ENCODE data around the gene SH3PXD2A.
A peak's percentile ranks its signal among the peaks of the same experiment; 100 is the strongest.
"Not testable (repeated sequence)": the region's sequence is repeated elsewhere in the genome, so short reads cannot be mapped to it uniquely, and the experiment has no call there.

Gene SH3PXD2A

GRCh38 chr10:103767756-103768155 lies 87.6 kb downstream of the SH3PXD2A start:
- no peak for DNase-seq (ENCODE audit: low read depth)

DNA sequence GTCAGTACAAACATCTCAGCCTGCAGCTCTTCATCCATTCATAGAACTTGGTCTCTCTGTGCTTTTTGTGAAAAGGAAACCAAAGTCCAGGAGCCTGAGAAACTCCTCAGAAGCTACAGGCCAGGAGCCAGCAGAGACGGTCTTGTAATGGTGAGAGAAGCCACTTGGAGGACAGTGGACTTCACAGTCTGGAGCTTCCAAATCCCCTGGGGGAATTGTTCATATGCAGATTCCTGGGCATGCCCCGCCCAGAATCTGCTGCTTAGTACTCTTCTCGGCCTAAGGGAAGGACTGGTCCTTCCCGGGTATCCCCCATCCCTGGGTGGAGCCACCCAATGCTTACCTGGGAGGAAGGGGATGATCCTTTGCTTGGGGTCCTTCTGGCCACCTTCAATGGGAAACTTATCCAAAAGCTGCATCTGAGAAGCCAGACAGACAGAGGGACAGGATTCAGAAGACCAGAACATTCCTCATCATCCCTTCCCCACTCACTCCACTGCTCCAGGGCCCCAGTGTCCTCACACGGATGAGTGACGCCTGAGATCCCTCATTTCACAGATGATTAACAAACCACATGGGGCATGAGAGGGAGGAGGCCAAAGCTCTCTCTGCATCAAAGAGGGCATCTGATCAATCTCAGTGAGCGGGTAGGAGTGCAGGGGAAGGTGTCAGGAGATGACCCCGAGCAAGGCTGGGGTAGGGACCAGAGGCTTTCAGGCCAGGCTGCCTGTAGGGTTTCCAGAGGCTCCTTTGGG lies 88.4 kb downstream of the SH3PXD2A start:
- no peak for DNase-seq (ENCODE audit: low read depth)

DNA sequence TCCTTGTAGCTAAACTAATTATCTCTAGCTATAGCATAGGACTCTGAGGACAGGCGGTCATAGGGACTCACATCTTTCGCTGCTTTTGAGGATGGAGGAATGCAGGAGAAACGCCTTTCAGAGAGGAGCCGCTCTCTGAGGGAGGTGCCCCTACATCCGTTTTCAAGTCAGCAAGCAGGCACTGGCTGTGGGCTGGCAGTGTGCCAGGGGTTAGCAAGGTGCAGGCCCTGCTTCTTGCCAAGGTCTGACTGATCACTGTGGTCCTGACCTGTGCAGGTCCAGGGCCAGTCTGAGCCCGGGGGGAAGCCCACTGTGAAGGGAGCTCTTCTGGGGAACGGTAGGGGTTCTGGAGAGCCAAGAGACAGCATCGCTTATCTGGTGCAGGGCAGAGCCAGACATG lies 89.4 kb downstream of the SH3PXD2A start:
- peak; percentile 63 for DNase-seq (ENCODE audit: low read depth)

DNA sequence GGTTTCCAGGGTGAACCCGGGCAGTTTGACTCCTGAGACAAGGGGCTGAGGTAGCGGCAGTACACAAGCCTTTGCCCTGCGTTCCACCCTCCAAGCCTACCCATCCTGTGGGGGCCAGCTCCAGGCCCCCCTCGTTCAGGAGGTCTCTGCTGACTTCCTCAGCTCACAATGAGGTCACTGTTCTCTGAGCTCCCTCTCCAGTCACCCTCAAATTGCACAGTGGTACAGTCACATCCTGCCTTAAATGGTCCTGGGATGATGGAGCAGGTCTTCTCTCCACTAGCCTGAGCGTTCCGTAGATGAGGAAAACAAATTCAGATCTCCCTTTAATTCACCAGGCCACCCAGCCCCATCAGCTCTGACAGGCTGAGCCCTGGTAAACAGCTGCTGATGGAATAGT lies 90.2 kb downstream of the SH3PXD2A start:
- DNase-seq (ENCODE audit: low read depth): no peak

- DNase-seq (ENCODE audit: low read depth): no peak
Observed at GRCh38 chr10:103764296-103765088, 90.9 kb downstream of the SH3PXD2A start.

DNA sequence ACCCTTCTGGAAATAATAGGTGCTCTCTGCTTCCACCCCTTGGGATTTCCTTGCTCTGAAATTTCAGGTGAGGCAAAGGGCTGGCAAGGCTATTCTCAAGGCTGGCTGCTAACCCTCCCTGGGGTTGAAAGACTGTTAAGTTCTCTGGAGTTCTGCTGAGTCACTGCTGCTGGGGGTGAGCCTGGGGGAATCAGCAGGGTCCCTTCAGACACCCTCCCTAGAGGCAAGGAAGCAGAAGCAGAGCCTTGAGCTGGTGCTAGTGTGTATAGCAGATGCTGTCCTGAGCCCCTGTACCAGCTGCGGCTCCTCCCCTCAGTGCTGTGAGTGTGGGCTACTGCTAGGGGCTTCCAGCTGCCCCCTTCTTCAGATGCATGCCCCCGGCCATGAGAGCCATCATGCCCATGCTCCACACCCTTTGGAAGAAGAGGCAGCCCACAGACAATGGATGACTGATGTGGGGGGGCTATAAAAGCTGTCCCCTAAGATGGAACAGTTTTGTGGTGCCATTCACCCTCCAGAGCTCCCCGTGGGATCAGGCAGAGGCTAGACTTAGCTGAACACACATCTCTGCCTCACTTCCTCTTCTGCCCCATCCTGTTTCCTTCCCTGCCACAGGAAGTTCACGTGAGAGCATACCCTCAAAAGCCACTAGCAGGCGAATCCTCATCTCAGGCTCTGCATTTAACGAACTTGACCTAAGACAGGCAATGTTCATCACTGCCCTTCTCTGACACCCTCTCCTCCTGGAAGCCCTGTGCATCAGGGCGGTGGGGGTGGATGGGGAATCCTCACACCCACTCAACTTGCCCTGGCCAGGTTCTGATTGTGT lies 91.8 kb downstream of the SH3PXD2A start:
- DNase-seq (ENCODE audit: low read depth): no peak

- DNase-seq (ENCODE audit: low read depth): no peak
Observed at GRCh38 chr10:103762916-103763315, 92.5 kb downstream of the SH3PXD2A start.

- DNase-seq (ENCODE audit: low read depth): no peak
Observed at GRCh38 chr10:103762162-103762561, 93.2 kb downstream of the SH3PXD2A start.

DNA sequence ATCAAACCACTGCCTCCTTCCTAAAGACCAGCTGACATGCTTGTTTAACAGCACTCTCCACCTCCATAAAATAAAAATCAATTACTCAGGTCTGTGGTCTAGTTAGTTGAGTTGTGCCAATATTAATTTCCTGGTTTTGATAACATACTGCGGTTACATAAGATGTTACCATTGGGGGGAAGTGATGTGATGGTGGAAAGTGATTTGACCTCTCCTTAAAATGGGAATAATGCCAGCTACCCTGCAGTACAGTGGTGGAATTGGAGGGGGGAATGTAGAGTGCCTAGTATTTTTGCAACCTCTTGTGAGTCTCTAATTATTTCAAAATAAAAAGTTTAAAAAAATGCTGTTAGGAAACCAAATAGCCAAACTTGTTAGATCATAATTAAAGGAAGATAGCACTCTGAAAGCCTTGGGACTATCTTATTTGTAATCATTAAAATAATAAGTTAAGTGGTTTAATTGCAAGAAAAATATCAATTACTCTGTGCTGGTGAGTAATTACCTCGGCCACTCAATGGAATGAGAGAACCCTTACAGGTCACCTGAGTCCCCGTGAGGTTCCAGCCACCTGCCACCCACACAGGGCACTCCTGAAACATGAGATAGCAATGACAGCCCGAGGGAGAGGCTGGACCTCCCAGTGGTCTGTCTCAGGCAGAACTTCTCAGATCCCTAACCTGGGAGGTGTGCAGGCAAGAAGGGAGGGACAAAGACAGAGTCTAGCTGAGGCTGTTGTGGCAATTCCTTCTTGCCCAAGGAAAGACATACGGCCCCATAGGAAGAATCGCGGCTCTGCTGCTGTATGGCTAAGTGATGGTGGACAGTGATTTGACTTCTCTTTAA lies 94.1 kb downstream of the SH3PXD2A start:
- no peak for DNase-seq (ENCODE audit: low read depth)

GRCh38 chr10:103760233-103760632 lies 95.1 kb downstream of the SH3PXD2A start:
- not testable (repeated sequence) for DNase-seq (ENCODE audit: low read depth)

DNA sequence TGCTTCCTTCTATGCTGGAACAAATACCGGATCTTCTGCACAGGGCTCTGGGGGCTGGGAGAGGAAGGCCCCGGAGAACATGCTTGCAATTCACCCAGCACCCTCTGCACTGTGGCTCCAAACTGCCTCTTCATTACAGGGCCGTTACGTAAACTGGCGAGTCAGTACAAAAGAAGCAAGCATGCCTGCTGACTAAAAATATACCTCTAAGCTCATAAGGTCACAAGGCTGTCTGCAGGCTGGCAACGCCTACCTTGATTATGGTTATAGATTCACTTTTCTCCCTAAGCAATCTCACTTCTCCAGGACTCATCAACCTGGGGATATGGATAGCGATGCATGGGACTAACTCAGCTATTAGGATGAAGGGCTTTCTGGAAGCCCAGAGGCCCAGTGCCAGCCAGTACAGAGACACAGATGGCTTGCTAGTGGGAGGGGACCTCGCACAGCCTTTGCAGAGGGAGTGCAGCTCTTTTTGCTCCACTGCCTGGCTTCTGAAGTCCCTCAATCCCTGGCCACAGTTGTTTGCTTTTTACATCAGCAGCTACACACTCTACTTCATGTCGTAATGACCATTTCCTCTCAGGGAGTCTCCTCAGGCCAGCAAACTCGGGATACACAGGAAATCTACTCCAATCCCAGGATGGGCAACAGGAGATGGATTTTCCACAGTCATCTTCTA lies 96.1 kb downstream of the SH3PXD2A start:
- peak; percentile 30 for DNase-seq (ENCODE audit: low read depth)

DNA sequence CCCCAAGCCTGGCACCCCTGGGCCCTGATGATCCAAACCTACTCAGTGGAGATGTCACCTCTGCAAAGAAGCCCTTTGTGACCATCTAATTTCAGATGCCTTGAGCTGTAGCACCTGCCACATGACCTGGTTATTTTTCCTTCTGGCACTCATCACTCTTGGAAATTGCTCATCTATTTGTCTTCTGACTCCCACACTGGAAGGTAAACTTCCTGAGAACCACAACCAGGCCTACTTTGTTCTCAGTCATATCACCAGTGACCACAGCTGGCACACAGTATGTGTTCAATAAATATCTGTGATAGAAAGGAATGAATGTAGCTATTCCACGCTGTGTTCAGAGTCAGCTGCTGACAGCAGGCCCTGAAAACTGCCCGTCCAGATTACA lies 97.1 kb downstream of the SH3PXD2A start:
- no peak for DNase-seq (ENCODE audit: low read depth)

GRCh38 chr10:103757531-103758293 lies 97.7 kb downstream of the SH3PXD2A start:
- DNase-seq (ENCODE audit: low read depth): peak; percentile 52

GRCh38 chr10:103756277-103756869 lies 99.0 kb downstream of the SH3PXD2A start:
- DNase-seq (ENCODE audit: low read depth): no peak

GRCh38 chr10:103752680-103753248 lies 102.6 kb downstream of the SH3PXD2A start:
- no peak for DNase-seq (ENCODE audit: low read depth)

DNA sequence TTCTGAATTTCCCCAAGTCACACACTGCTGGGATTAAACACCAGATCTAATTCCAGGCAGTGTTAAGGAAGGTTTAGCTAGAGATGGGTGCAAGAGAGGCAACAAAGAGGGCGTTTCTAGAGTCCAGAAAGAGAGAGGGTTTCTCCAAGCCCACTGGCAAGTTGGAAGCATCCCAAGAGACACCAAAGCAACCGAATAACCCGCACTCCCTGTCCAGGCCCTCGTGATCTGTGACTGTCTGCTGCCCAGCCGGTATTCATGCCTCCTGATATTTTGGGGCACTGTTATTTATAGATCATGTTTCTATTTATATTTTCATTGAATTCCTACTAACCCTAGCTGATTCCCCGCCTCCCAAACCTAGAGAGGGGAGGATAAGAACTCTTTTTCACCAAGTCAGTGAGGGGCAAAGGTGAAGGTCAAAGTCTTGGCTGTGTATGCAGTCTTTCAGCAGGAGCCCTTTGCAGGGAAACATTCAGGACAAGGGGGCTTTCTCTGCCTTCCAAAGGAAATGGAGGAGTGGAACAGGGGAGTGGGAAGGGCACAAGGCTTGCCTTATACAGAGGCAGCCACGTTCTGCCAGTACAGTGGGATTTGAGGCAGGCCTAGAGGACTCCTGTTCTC lies 103.6 kb downstream of the SH3PXD2A start:
- DNase-seq (ENCODE audit: low read depth): no peak

GRCh38 chr10:103750836-103751235 lies 104.5 kb downstream of the SH3PXD2A start:
- DNase-seq (ENCODE audit: low read depth): no peak

GRCh38 chr10:103749779-103750178 lies 105.6 kb downstream of the SH3PXD2A start:
- DNase-seq (ENCODE audit: low read depth): no peak

GRCh38 chr10:103748020-103748419 lies 107.4 kb downstream of the SH3PXD2A start:
- DNase-seq (ENCODE audit: low read depth): no peak
